H1 (cell line): ENCODE results near the gene ATP6V1G3. TPM values are rescaled to one million over a fixed set of nuclear protein-coding genes. Genes with fewer than 3 reads are reported as not detected.

Experiments used
- CTCF ChIA-PET: fragments of 300-600 bp; sonication (Branson Sonifier 250); formaldehyde crosslinking; loops from one replicate; lab custom pipeline; 2021; ENCODE audit not compliant: partially characterized antibody; lab: Charles Lee
- POLR2A ChIA-PET: fragments of 300-600 bp; sonication (Branson Sonifier 250); formaldehyde crosslinking; loops from one replicate; lab custom pipeline; 2021; ENCODE audit warnings: inconsistent platforms; ENCODE audit not compliant: partially characterized antibody; lab: Charles Lee
- DNase-seq, 2 experiments: peaks; one replicate each; pipeline versions ENCODE4 v3.0.0 to v3.0.0-alpha.2; 2010 to 2022; ENCODE audit warnings: low spot score in 2 of 2, low read depth in 1 of 2, mixed read lengths in 1 of 2
- FAIRE-seq: peaks from 2 replicates; lab custom pipeline; 2011; peaks lifted over from hg19 to GRCh38; lab: Jason Lieb, UNC
- H2AFZ ChIP-seq: 2 replicates; pipeline ENCODE4 v1.8.1; 2012; ENCODE audit warnings: low read length, inconsistent platforms
- H2AK5ac ChIP-seq: 2 replicates; pipeline ENCODE4 v1.6.1; 2013; ENCODE audit warnings: low read depth, low read length
- H2BK120ac ChIP-seq: replicated peaks from 2 replicates; pipeline ENCODE3; 2013; ENCODE audit warnings: low read depth, low read length, inconsistent platforms
- H2BK12ac ChIP-seq: 2 replicates; pipeline ENCODE4 v1.6.1; 2013; ENCODE audit warnings: low read depth, low read length
- H2BK15ac ChIP-seq: 2 replicates; pipeline ENCODE4 v1.6.1; 2013; ENCODE audit warnings: low read length
- H2BK20ac ChIP-seq: 2 replicates; pipeline ENCODE4 v1.6.1; 2013; ENCODE audit warnings: low read length
- H2BK5ac ChIP-seq: 2 replicates; pipeline ENCODE4 v1.6.1; 2013; ENCODE audit warnings: low read depth, low read length
- H3K14ac ChIP-seq: 2 replicates; pipeline ENCODE4 v1.6.1; 2013; ENCODE audit warnings: inconsistent platforms; ENCODE audit not compliant: insufficient read length
- H3K18ac ChIP-seq: 2 replicates; pipeline ENCODE4 v1.6.1; 2013; ENCODE audit warnings: low read length; ENCODE audit errors: extremely low read depth
- H3K23ac ChIP-seq: 2 replicates; pipeline ENCODE4 v1.6.1; 2013; ENCODE audit warnings: inconsistent platforms; ENCODE audit not compliant: insufficient read length
- H3K23me2 ChIP-seq: 2 replicates; pipeline ENCODE4 v1.6.1; 2013; ENCODE audit warnings: low read depth, low read length
- H3K27ac ChIP-seq: 2 replicates; pipeline ENCODE4 v1.6.1; 2011; ENCODE audit warnings: low read depth, low read length, inconsistent platforms
- H3K27me3 ChIP-seq, 4 experiments: replicated peaks in 1 of 4; 1 replicate in 1 of 4; 2 replicates in 3 of 4; pipeline versions ENCODE4 v1.6.1 to v1.8.1; 2011 to 2013; ENCODE audit warnings: low read length in 3 of 4, mild to moderate bottlenecking in 3 of 4, inconsistent platforms in 2 of 4, mixed read lengths in 2 of 4, moderate library complexity in 1 of 4; ENCODE audit not compliant: control insufficient read depth in 3 of 4, insufficient read depth in 3 of 4; ENCODE audit errors: extremely low read depth in 1 of 4
- H3K36me3 ChIP-seq, 4 experiments: 2 replicates each; pipeline versions ENCODE4 v1.6.1 to v1.8.1; 2011 to 2013; ENCODE audit warnings: mild to moderate bottlenecking in 4 of 4, low read length in 3 of 4, moderate library complexity in 2 of 4, control low read depth in 1 of 4, inconsistent platforms in 1 of 4; ENCODE audit not compliant: insufficient read depth in 4 of 4, control insufficient read depth in 2 of 4
- H3K4ac ChIP-seq: replicated peaks from 2 replicates; pipeline ENCODE3; 2013; ENCODE audit warnings: low read length, low read depth, mixed read lengths, inconsistent platforms; ENCODE audit not compliant: insufficient read length
- H3K4me1 ChIP-seq, 4 experiments: replicated peaks in 1 of 4; 1 replicate in 1 of 4; 2 replicates in 3 of 4; pipeline versions ENCODE4 v1.6.1 to v1.8.1; 2011 to 2013; ENCODE audit warnings: low read length in 3 of 4, inconsistent platforms in 2 of 4, mixed read lengths in 1 of 4; ENCODE audit not compliant: insufficient read depth in 4 of 4, control insufficient read depth in 3 of 4
- H3K4me2 ChIP-seq, 2 experiments: 2 replicates each; pipeline versions ENCODE4 v1.6.1 to v1.8.1; 2011 to 2013; ENCODE audit warnings: low read depth in 2 of 2, low read length in 2 of 2, control low read depth in 1 of 2, inconsistent platforms in 1 of 2, mild to moderate bottlenecking in 1 of 2; ENCODE audit not compliant: insufficient read depth in 1 of 2
- H3K4me3 ChIP-seq, 4 experiments: fragments of 200-600, 300-600 bp in 1 of 4; sonication (generic), shearing (Covaris generic), sonication (Bioruptor Twin) in 1 of 4; 2 replicates each; pipeline versions ENCODE4 v1.5.1 to v1.8.1; 2011 to 2016; ENCODE audit warnings: low read length in 4 of 4, low read depth in 3 of 4, control low read depth in 2 of 4, inconsistent platforms in 2 of 4, mild to moderate bottlenecking in 2 of 4, mixed read lengths in 1 of 4, moderate library complexity in 1 of 4; ENCODE audit not compliant: insufficient read depth in 2 of 4; ENCODE audit errors: extremely low read depth in 1 of 4
- H3K56ac ChIP-seq: replicated peaks from 2 replicates; pipeline ENCODE3; 2013; ENCODE audit warnings: low read depth, mild to moderate bottlenecking, mixed read lengths, low read length, inconsistent platforms; ENCODE audit not compliant: insufficient read length
- H3K79me1 ChIP-seq: 2 replicates; pipeline ENCODE4 v1.6.1; 2013; ENCODE audit warnings: low read depth, low read length, control low read depth
- H3K79me2 ChIP-seq, 2 experiments: 2 replicates each; pipeline versions ENCODE4 v1.6.1 to v1.8.1; 2012 to 2013; ENCODE audit warnings: low read length in 2 of 2, mild to moderate bottlenecking in 2 of 2, inconsistent platforms in 1 of 2; ENCODE audit not compliant: insufficient read depth in 2 of 2, control insufficient read depth in 1 of 2
- H3K9ac ChIP-seq, 4 experiments: replicated peaks in 1 of 4; 1 replicate in 1 of 4; 2 replicates in 3 of 4; pipeline versions ENCODE4 v1.6.1 to v1.8.1; 2011 to 2013; ENCODE audit warnings: low read depth in 3 of 4, low read length in 3 of 4, control low read depth in 2 of 4, mild to moderate bottlenecking in 2 of 4, moderate library complexity in 2 of 4, inconsistent platforms in 1 of 4; ENCODE audit errors: extremely low read depth in 1 of 4
- H3K9me3 ChIP-seq, 2 experiments: 2 replicates each; pipeline versions ENCODE4 v1.6.1 to v1.8.1; 2012 to 2013; ENCODE audit warnings: mild to moderate bottlenecking in 2 of 2, moderate library complexity in 2 of 2, control low read depth in 1 of 2, inconsistent platforms in 1 of 2, low read depth in 1 of 2, low read length in 1 of 2, mixed read lengths in 1 of 2; ENCODE audit not compliant: insufficient read depth in 2 of 2
- H4K20me1 ChIP-seq, 2 experiments: replicated peaks in 1 of 2; 2 replicates each; pipeline versions ENCODE3 to v1.8.1; 2011 to 2013; ENCODE audit warnings: inconsistent platforms in 2 of 2, low read length in 2 of 2, mild to moderate bottlenecking in 1 of 2; ENCODE audit not compliant: insufficient read depth in 2 of 2, control insufficient read depth in 1 of 2
- H4K5ac ChIP-seq: 2 replicates; pipeline ENCODE4 v1.6.1; 2013; ENCODE audit warnings: low read length, low read depth, mixed read lengths, inconsistent platforms; ENCODE audit not compliant: insufficient read length
- H4K8ac ChIP-seq: 2 replicates; pipeline ENCODE4 v1.8.0; 2013; ENCODE audit warnings: mild to moderate bottlenecking, moderate library complexity, low read length, inconsistent platforms; ENCODE audit not compliant: insufficient read depth; ENCODE audit errors: extremely low read depth
- H4K91ac ChIP-seq: replicated peaks from 2 replicates; pipeline ENCODE3; 2013; ENCODE audit warnings: low read length, mixed read lengths, inconsistent platforms; ENCODE audit not compliant: insufficient read length
- BACH1 ChIP-seq: IDR thresholded peaks from 2 replicates; pipeline ENCODE4 v1.6.1; 2012; ENCODE audit warnings: low read length, improper control_type of control experiment
- EP300 ChIP-seq, 2 experiments: IDR thresholded peaks; 1 replicate in 1 of 2; 2 replicates in 1 of 2; pipeline ENCODE4 v1.6.1; 2011 to 2012; ENCODE audit warnings: low read depth in 2 of 2, low read length in 2 of 2, mild to moderate bottlenecking in 2 of 2, borderline replicate concordance in 1 of 2, inconsistent platforms in 1 of 2, moderate library complexity in 1 of 2
- EZH2 ChIP-seq: fragments of 200-600 bp; sonication (generic); IDR thresholded peaks from 2 replicates; pipeline ENCODE4 v1.7.1; 2012; ENCODE audit warnings: low read depth, mild to moderate bottlenecking, moderate library complexity, low read length, inconsistent platforms; ENCODE audit not compliant: severe bottlenecking
- POLR2A ChIP-seq, 2 experiments: IDR thresholded peaks; 1 replicate in 1 of 2; 2 replicates in 1 of 2; pipeline ENCODE4 v1.6.1; 2011; ENCODE audit warnings: low read depth in 2 of 2, low read length in 2 of 2, mild to moderate bottlenecking in 2 of 2; ENCODE audit errors: control extremely low read depth in 1 of 2
- SAP30 ChIP-seq: fragments of 300-600 bp; sonication (generic); IDR thresholded peaks from 2 replicates; pipeline ENCODE4 v1.7.1; 2012; ENCODE audit warnings: low read length, moderate library complexity, mild to moderate bottlenecking, inconsistent platforms; ENCODE audit not compliant: insufficient read depth, insufficient replicate concordance
- TEAD4 ChIP-seq: IDR thresholded peaks from 2 replicates; pipeline ENCODE4 v1.6.1; 2012; ENCODE audit warnings: low read depth, low read length, inconsistent platforms, mixed read lengths
- WGBS, 2 experiments: shearing (Covaris generic) in 1 of 2; methylation state at CpG; one replicate each; pipeline versions ENCODE4 v1.1.6 to v1.1.7; 2013 to 2015; ENCODE audit warnings: low lambda C conversion rate in 2 of 2, mixed read lengths in 2 of 2, inconsistent platforms in 1 of 2, low coverage in 1 of 2, missing lambda C conversion rate in 1 of 2; ENCODE audit not compliant: insufficient replicate concordance in 2 of 2, insufficient coverage in 1 of 2, insufficient read length in 1 of 2; ENCODE audit errors: extremely low coverage in 1 of 2, missing lambda C conversion rate in 1 of 2; 5-methylcytosine and 5-hydroxymethylcytosine counted together
- polyA plus RNA-seq, 7 experiments: library from polyadenylated mRNA; depleted of rRNA in 3 of 7; stranded (reverse) in 5 of 7; unstranded in 2 of 7; fragments of >200 nt in 5 of 7; fragments of 200-250 nt in 2 of 7; gene quantifications; 1 replicate in 5 of 7; 2 replicates in 1 of 7; 4 replicates in 1 of 7; pipeline versions ENCODE4 v1.2.1 to v1.2.3, GENCODE V29; 2011 to 2013; ENCODE audit warnings: missing spikeins in 2 of 7, mixed read lengths in 2 of 7
- total RNA-seq: library from RNA; stranded (reverse); fragmentation: NEBNext Ultra II Directional; extraction: Animal tissue kit (Norgen Biotek cat#: 25700); gene quantifications from 2 replicates; pipeline ENCODE4 v1.2.1, GENCODE V29; 2021
- TF ChIP-seq, protein P1 (sequence below): IDR thresholded peaks from 2 replicates; pipeline ENCODE4 v1.6.1; 2012; ENCODE audit warnings: inconsistent platforms

ATP6V1G3 gene
- total and polyA plus RNA-seq, 2 of the 8 experiments (the other 6 are each of a cell fraction or from before 2014, with no cell fraction given) = not detected

DNA sequence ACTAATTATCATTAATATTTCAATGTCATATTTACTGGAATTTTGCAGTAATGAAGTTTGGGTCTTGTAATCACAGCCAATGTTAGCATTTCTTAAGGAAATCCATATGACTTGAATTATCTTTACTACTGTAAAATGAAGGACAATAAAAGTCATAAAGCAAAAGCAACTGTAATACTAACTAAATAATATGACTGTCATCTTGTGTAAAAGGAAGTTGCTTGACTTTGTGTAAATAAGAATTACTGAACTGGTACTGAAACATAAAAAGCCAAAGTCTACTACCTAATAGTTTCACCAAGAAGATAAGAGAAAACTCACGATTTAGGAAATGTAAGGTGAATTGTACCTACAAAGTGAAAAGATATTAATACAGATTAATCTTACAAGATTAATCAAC is 57.5 kb downstream of the ATP6V1G3 start:
- Histone ChIP-seq H3K4me1 (no peaks in the 10 kb centered on the region), H4K8ac (no peak overlapping the region), H2BK20ac (no peak overlapping the region), H2BK12ac (no peak overlapping the region), H3K79me1 (no peaks in the 10 kb centered on the region), H3K27ac (no peak overlapping the region), H3K4me2 (no peak overlapping the region), H3K23ac (no peak overlapping the region), H3K4ac (no peak overlapping the region), H3K9ac (no peak overlapping the region), H4K20me1 (no peaks in the 10 kb centered on the region), H3K56ac (no peak overlapping the region)
- POLR2A ChIA-PET = no interaction called here
- 86% methylated on average over 1 of the region's 1 CpG; no CpG with 5 or more reads in 1 of the 2 experiments for WGBS, 2 experiments
- TF ChIP-seq EZH2 = no peak
- no peak for TF ChIP-seq SAP30
- no peak for TF ChIP-seq TEAD4
- TF ChIP-seq, protein P1, sequence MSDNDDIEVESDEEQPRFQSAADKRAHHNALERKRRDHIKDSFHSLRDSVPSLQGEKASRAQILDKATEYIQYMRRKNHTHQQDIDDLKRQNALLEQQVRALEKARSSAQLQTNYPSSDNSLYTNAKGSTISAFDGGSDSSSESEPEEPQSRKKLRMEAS = no peak
- TF ChIP-seq POLR2A (IDR thresholded peaks at IDR 0.05; ENCODE audit: control extremely low read depth in 1 of 2, low read depth in 2 of 2, low read length in 2 of 2) = no peak
- no peak for TF ChIP-seq EP300 (IDR thresholded peaks at IDR 0.05; ENCODE audit: borderline replicate concordance in 1 of 2, low read depth in 2 of 2, low read length in 2 of 2)
- no peak for TF ChIP-seq BACH1
- TF ChIP-seq, all 59 proteins: peak for 0
- H3K36me3 ChIP-seq = no peaks in the 10 kb centered on the region
- DNase-seq (no peak), FAIRE-seq (no peak)
- no peak overlapping the region for H2BK120ac ChIP-seq
- H3K27me3 ChIP-seq = no peaks in the 10 kb centered on the region
- CTCF ChIA-PET = no interaction called here
- H2BK15ac ChIP-seq = no peak overlapping the region
- H3K4me3 ChIP-seq = no peak overlapping the region
- no peaks in the 10 kb centered on the region for H3K79me2 ChIP-seq
- H4K5ac ChIP-seq = no peak overlapping the region
- H2BK5ac ChIP-seq = no peak overlapping the region
- no peak overlapping the region for H3K14ac ChIP-seq
- no peaks in the 10 kb centered on the region for H3K9me3 ChIP-seq
- no peak overlapping the region for H3K18ac ChIP-seq
- no peak overlapping the region for H2AK5ac ChIP-seq
- H4K91ac ChIP-seq = no peak overlapping the region
- H3K23me2 ChIP-seq = no peaks in the 10 kb centered on the region
- H2AFZ ChIP-seq = no peak overlapping the region
